Naive thymus-derived CD4-positive, alpha-beta T cell (primary cell): ENCODE results near the gene TNFRSF6B. TPM values are rescaled to one million over a fixed set of nuclear protein-coding genes. Genes with fewer than 3 reads are reported as not detected.

Experiments used
- ATAC-seq: fragments of 150-1000 bp; cut with Tn5 transposase; 2 replicates; pipeline ENCODE4 v1.10.0; 2021; ENCODE audit warnings: mild to moderate bottlenecking, moderate library complexity
- CTCF ChIA-PET: fragments of 350-600 bp; sonication (Branson Sonifier 250); formaldehyde crosslinking; loops from one replicate; lab custom pipeline; 2021; ENCODE audit warnings: antibody characterized with exemption; lab: Charles Lee
- POLR2A ChIA-PET: fragments of 350-600 bp; sonication (Branson Sonifier 250); formaldehyde crosslinking; loops from one replicate; lab custom pipeline; 2021; ENCODE audit warnings: antibody characterized with exemption, inconsistent platforms; lab: Charles Lee
- DNase-seq, 9 donors: peaks; one replicate each; pipeline versions ENCODE4 v3.0.0 to v3.0.0-alpha.2; 2020 to 2022; ENCODE audit warnings: mixed read lengths in 1 of 9
- H3K27ac ChIP-seq: one replicate; pipeline ENCODE4 v1.7.0; 2013; ENCODE audit warnings: mild to moderate bottlenecking, low read depth, low read length, moderate library complexity
- H3K27me3 ChIP-seq, 2 donors: one replicate each; pipeline ENCODE4 v1.7.0; 2013; ENCODE audit warnings: low read length in 2 of 2, mild to moderate bottlenecking in 2 of 2, moderate library complexity in 2 of 2; ENCODE audit not compliant: control insufficient read depth in 2 of 2, insufficient read depth in 2 of 2
- H3K36me3 ChIP-seq, 3 experiments: 1 replicate in 2 of 3; 2 replicates in 1 of 3; pipeline ENCODE4 v1.7.0; 2013; ENCODE audit warnings: low read length in 3 of 3, mild to moderate bottlenecking in 3 of 3, moderate library complexity in 1 of 3; ENCODE audit not compliant: insufficient read depth in 3 of 3, control insufficient read depth in 2 of 3
- H3K4me1 ChIP-seq, 2 donors: one replicate each; pipeline ENCODE4 v1.7.0; 2013; ENCODE audit warnings: low read length in 2 of 2, mild to moderate bottlenecking in 2 of 2, moderate library complexity in 1 of 2; ENCODE audit not compliant: control insufficient read depth in 2 of 2, insufficient read depth in 2 of 2
- H3K4me3 ChIP-seq: 2 replicates; pipeline ENCODE4 v1.7.0; 2013; ENCODE audit warnings: mild to moderate bottlenecking, low read length
- H3K9me3 ChIP-seq, 3 experiments: 1 replicate in 2 of 3; 2 replicates in 1 of 3; pipeline ENCODE4 v1.7.0; 2013; ENCODE audit warnings: low read length in 3 of 3; ENCODE audit not compliant: control insufficient read depth in 2 of 3
- H3K27ac Mint-ChIP-seq, 9 donors: one replicate each; pipeline ENCODE4 v1.8.0; 2020 to 2022; ENCODE audit warnings: mixed read lengths in 9 of 9, mild to moderate bottlenecking in 8 of 9, moderate library complexity in 5 of 9, inconsistent platforms in 2 of 9
- H3K27me3 Mint-ChIP-seq, 5 donors: one replicate each; pipeline ENCODE4 v1.8.0; 2021 to 2022; ENCODE audit warnings: mixed read lengths in 5 of 5, mild to moderate bottlenecking in 1 of 5
- H3K36me3 Mint-ChIP-seq, 5 donors: one replicate each; pipeline ENCODE4 v1.8.0; 2020 to 2022; ENCODE audit warnings: mixed read lengths in 5 of 5, mild to moderate bottlenecking in 3 of 5, inconsistent platforms in 1 of 5
- H3K4me1 Mint-ChIP-seq, 7 donors: one replicate each; pipeline ENCODE4 v1.8.0; 2020 to 2022; ENCODE audit warnings: mixed read lengths in 7 of 7, mild to moderate bottlenecking in 3 of 7, inconsistent platforms in 1 of 7
- H3K4me3 Mint-ChIP-seq, 10 donors: one replicate each; pipeline ENCODE4 v1.8.0; 2020 to 2022; ENCODE audit warnings: mild to moderate bottlenecking in 10 of 10, mixed read lengths in 10 of 10, moderate library complexity in 6 of 10, inconsistent platforms in 2 of 10
- H3K9me3 Mint-ChIP-seq, 11 donors: one replicate each; pipeline ENCODE4 v1.8.0; 2020 to 2022; ENCODE audit warnings: mixed read lengths in 11 of 11, mild to moderate bottlenecking in 4 of 11, inconsistent platforms in 1 of 11, moderate library complexity in 1 of 11
- intact Hi-C, 2 donors: fragments of 100-400 bp; cut with micrococcal nuclease; formaldehyde crosslinking; loops; one replicate each; pipeline ENCODE4 v1.15.1; 2023
- polyA plus RNA-seq, 2 donors: library from polyadenylated mRNA; unstranded; fragments of 300-500 nt; fragmentation: Illumina TruSeq; gene quantifications; one replicate each; pipeline ENCODE4 v1.2.3, GENCODE V29; 2021
- total RNA-seq, 6 experiments: library from RNA in 5 of 6; stranded (reverse) in 5 of 6; gene quantifications; 1 replicate in 5 of 6; 2 replicates in 1 of 6; pipeline ENCODE4 v1.2.3 and lab custom pipeline; 2021 to 2026

The TNFRSF6B gene
- total and polyA plus RNA-seq, 7 experiments from 2014 or later = 0.22 to 0.74 TPM; not detected in 5

GRCh38 chr20:63733117-63733516, 36.7 kb downstream of the TNFRSF6B start:
- CTCF ChIA-PET = interaction anchor here (0.5 kb wide), 1 partner anchor 26 kb away, joined by 3 read pairs; no protein-coding TSS in a partner anchor
- H3K4me1 Mint-ChIP-seq = peaks cover 27 to 36% (median 32%) of the 10 kb centered on the region in 7 donors
- intact Hi-C loops = loop anchor here (10.0 kb wide), 2 partner anchors 132 to 938 kb away; partner anchors contain the start of genes ABHD16B (in 1 of the 2), MRGBP (in 1 of the 2) and TPD52L2 (in 1 of the 2)

GRCh38 chr20:63733579-63734081, 37.2 kb downstream of the TNFRSF6B start:
- Mint-ChIP-seq H3K4me3 (peak overlapping the region in 6 of 10 donors; percentile 18 to 68 (median 40)), H3K27ac (peak overlapping the region in 8 of 9 donors; percentile 19 to 87 (median 68)), H3K27me3 (no peaks in the 10 kb centered on the region), H3K4me1 (peaks cover 22 to 31% (median 27%) of the 10 kb centered on the region in 7 donors), H3K36me3 (peaks cover 4 to 29% (median 5%) of the 10 kb centered on the region in 5 donors), H3K9me3 (no peaks in the 10 kb centered on the region)
- peaks cover 44 to 51% of the 10 kb centered on the region in 2 donors for H3K4me1 ChIP-seq
- ChIA-PET CTCF (interaction anchor here (0.5 kb wide), 1 partner anchor 27 kb away, joined by 3 read pairs; no protein-coding TSS in a partner anchor), POLR2A (interaction anchor here (0.7 to 9.9 kb wide), 3 partner anchors 17 to 75 kb away, joined by 3 to 137 read pairs (median 4); partner anchors contain the start of genes ARFRP1, RTEL1 and ZGPAT)
- intact Hi-C loops = loop anchor here (10.0 kb wide), 2 partner anchors 131 to 939 kb away; partner anchors contain the start of genes ABHD16B (in 1 of the 2), MRGBP (in 1 of the 2) and TPD52L2 (in 1 of the 2)
- H3K9me3 ChIP-seq = no peaks in the 10 kb centered on the region
- ATAC-seq = no peak
- DNase-seq = no peak
- H3K27me3 ChIP-seq = no peaks in the 10 kb centered on the region
- peaks cover 0 to 38% (median 0%) of the 10 kb centered on the region in 3 experiments for H3K36me3 ChIP-seq
- no peak overlapping the region for H3K4me3 ChIP-seq
- H3K27ac ChIP-seq = no peak overlapping the region

More at GRCh38 chr20:63733117-63733516, 36.7 kb downstream of the TNFRSF6B start:
- peaks cover 0 to 38% (median 0%) of the 10 kb centered on the region in 3 experiments for H3K36me3 ChIP-seq
- POLR2A ChIA-PET = interaction anchor here (0.7 to 9.9 kb wide), 4 partner anchors 18 to 75 kb away, joined by 3 to 137 read pairs (median 4); partner anchors contain the start of genes ARFRP1, RTEL1 and ZGPAT
- no peak overlapping the region for H3K27ac ChIP-seq
- no peaks in the 10 kb centered on the region for H3K9me3 ChIP-seq
- DNase-seq (no peak), ATAC-seq (no peak)
- Mint-ChIP-seq H3K27ac (peak overlapping the region in 2 of 9 donors; percentile 45 to 59), H3K9me3 (no peaks in the 10 kb centered on the region), H3K4me3 (no peak overlapping the region), H3K36me3 (peaks cover 4 to 34% (median 10%) of the 10 kb centered on the region in 5 donors), H3K27me3 (no peaks in the 10 kb centered on the region)
- H3K4me1 ChIP-seq = peaks cover 44 to 51% of the 10 kb centered on the region in 2 donors
- no peak overlapping the region for H3K4me3 ChIP-seq
- H3K27me3 ChIP-seq = no peaks in the 10 kb centered on the region

- H3K27me3 ChIP-seq = no peaks in the 10 kb centered on the region
- Mint-ChIP-seq H3K9me3 (no peaks in the 10 kb centered on the region), H3K27me3 (no peaks in the 10 kb centered on the region), H3K4me3 (peak overlapping the region in 6 of 10 donors; percentile 18 to 68 (median 40)), H3K36me3 (peaks cover 4 to 28% (median 5%) of the 10 kb centered on the region in 5 donors), H3K27ac (peak overlapping the region in 8 of 9 donors; percentile 19 to 88 (median 72)), H3K4me1 (peaks cover 20 to 30% (median 25%) of the 10 kb centered on the region in 7 donors)
- ChIA-PET CTCF (interaction anchor here (1.7 kb wide), 1 partner anchor 16 kb away, joined by 4 read pairs; no protein-coding TSS in a partner anchor), POLR2A (interaction anchor here (1.6 to 9.9 kb wide), 2 partner anchors 16 to 27 kb away, joined by 4 to 137 read pairs; partner anchors contain the start of genes ARFRP1 and ZGPAT)
- H3K36me3 ChIP-seq = peaks cover 0 to 38% (median 0%) of the 10 kb centered on the region in 3 experiments
- H3K9me3 ChIP-seq = no peaks in the 10 kb centered on the region
- intact Hi-C loops = loop anchor here (10.0 kb wide), 2 partner anchors 130 to 940 kb away; partner anchors contain the start of genes ABHD16B (in 1 of the 2), MRGBP (in 1 of the 2) and TPD52L2 (in 1 of the 2)
- peaks cover 41 to 46% of the 10 kb centered on the region in 2 donors for H3K4me1 ChIP-seq
- no peak overlapping the region for H3K4me3 ChIP-seq
- no peak overlapping the region for H3K27ac ChIP-seq
- DNase-seq (no peak), ATAC-seq (no peak)
Observed at GRCh38 chr20:63734111-63734945, 37.9 kb downstream of the TNFRSF6B start.

GRCh38 chr20:63734946-63735858, 38.8 kb downstream of the TNFRSF6B start:
- no peaks in the 10 kb centered on the region for H3K27me3 Mint-ChIP-seq
- no peak overlapping the region for H3K4me3 ChIP-seq
- no peaks in the 10 kb centered on the region for H3K9me3 ChIP-seq
- ChIA-PET POLR2A (interaction anchor here (0.6 to 9.9 kb wide), 15 partner anchors 10 to 245 kb away, joined by 3 to 137 read pairs (median 10); partner anchors contain the start of genes ARFRP1, PRPF6, RTEL1 and SAMD10), CTCF (interaction anchor here (1.1 to 2.8 kb wide), 4 partner anchors 15 to 197 kb away, joined by 3 to 27 read pairs (median 4); partner anchors contain the start of genes ARFRP1, PTK6 and ZGPAT)
- peak overlapping the region in 8 of 10 donors; percentile 35 to 93 (median 90) for H3K4me3 Mint-ChIP-seq
- H3K36me3 ChIP-seq = peaks cover 0 to 38% (median 0%) of the 10 kb centered on the region in 3 experiments
- H3K9me3 Mint-ChIP-seq = no peaks in the 10 kb centered on the region
- H3K36me3 Mint-ChIP-seq = peaks cover 0 to 21% (median 5%) of the 10 kb centered on the region in 5 donors
- ATAC-seq (no peak), DNase-seq (peak in 1 of 9 donors; percentile 23)
- H3K27ac ChIP-seq = peak overlapping the region; percentile 78
- H3K4me1 ChIP-seq = peaks cover 33 to 38% of the 10 kb centered on the region in 2 donors
- H3K27ac Mint-ChIP-seq = peak overlapping the region in 7 of 9 donors; percentile 82 to 92 (median 89)
- peaks cover 15 to 30% (median 25%) of the 10 kb centered on the region in 7 donors for H3K4me1 Mint-ChIP-seq
- intact Hi-C loops = loop anchor here (5.0 to 10.0 kb wide), 5 partner anchors 98 to 940 kb away; partner anchors contain the start of genes ABHD16B (in 1 of the 2), MRGBP (in 1 of the 2), PTK6 (in 1 of the 2) and SAMD10 (in 1 of the 2)
- no peaks in the 10 kb centered on the region for H3K27me3 ChIP-seq
